GM19193 (cell line): Measurements from ENCODE around the gene KRT23.

Experiments
- POLR2A ChIP-seq: IDR thresholded peaks from 4 replicates; pipeline ENCODE4 v1.6.1; 2011; ENCODE audit not compliant: insufficient read depth, insufficient read length; ENCODE audit errors: extremely low read depth

Gene KRT23

DNA sequence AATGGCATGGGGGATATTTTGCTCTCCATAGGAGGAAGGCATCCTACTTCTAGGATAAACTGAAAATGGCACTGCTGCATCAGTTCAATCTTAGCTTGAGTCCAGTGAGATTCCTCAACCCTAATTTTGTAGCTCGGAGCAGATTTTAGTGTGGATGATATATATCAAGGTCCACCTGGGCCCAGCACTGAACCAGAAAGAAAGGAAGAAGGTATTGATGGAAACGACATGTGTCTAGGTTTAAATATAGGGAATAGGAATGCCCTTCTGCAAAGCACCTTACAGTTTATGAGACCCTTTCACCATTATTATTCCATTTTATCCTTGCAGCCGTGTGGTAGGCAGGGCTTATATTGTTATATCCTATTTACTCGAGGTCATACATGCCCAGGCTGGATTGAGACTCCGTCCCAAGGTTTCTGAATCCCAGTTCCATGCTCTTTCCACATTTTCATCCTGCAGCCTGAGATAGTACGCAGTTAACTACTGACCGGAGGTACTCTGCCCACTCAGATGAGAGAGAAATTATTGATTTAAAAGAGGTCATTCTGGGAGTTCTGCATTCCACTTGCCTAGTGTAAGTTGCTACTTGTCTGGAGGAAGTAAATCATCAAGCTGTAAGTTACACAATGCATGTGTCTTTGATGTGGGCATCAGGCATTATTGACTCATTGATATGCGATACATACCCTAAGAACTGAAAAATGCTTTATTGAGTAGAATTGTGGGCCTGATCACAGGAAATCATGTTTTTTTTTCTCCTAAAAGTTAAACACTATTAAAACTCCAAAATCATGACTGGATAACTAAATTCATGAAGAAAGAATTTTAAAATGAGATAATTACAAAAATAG lies 19.2 kb upstream of the KRT23 start:
- TF ChIP-seq POLR2A: no peak

- no peak for TF ChIP-seq POLR2A
Observed at GRCh38 chr17:40953881-40954280, 16.4 kb upstream of the KRT23 start.

- no peak for TF ChIP-seq POLR2A
Observed at GRCh38 chr17:40952661-40953060, 15.2 kb upstream of the KRT23 start.

GRCh38 chr17:40952154-40952553 lies 14.7 kb upstream of the KRT23 start:
- TF ChIP-seq POLR2A: no peak

DNA sequence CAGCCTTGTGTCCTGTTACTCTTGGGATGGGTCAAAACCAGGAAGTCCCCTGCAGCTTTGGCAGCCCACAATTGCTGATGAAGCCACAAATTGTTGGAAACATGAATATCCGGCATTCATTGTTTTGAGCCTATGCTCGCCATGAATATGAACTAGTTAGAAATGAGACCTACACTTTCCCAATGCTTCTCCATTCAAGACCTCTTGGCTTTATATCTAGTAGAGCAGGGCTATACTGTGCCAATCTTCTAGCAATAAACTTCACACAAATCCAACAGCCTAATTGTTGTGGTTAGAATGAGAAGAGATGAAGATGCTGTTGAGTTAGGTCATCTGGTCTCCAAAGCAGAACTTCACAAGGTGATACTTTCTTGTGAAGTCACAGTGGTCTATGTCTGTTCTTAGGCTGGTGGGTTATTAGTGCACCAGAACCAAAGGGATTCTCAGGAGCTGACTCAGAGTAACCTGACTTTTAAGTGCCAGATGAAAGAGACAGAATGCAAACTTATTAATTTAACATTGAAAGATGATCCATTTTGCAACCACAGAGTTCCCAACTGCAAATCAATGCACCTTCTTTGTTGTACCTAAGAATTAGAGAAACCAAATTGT lies 13.7 kb upstream of the KRT23 start:
- no peak for TF ChIP-seq POLR2A

DNA sequence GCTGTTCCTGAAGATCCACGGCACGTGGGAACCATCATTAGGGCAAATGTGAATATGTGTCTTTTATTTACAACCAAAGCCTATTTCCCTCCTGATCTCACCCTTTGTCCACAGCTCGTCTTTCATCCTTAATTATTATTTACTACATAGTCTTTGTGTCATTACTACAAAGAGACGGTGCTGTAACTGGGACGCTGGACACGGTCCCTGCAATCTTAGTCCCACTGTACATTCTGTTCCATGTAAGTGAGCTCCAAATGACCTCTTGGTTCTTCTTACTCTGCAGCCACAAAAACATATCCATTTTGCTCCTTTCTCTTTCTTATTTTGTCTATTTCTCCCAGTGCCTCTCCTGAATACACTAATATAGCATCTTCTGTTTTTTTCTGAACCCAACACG lies 12.7 kb upstream of the KRT23 start:
- no peak for TF ChIP-seq POLR2A

DNA sequence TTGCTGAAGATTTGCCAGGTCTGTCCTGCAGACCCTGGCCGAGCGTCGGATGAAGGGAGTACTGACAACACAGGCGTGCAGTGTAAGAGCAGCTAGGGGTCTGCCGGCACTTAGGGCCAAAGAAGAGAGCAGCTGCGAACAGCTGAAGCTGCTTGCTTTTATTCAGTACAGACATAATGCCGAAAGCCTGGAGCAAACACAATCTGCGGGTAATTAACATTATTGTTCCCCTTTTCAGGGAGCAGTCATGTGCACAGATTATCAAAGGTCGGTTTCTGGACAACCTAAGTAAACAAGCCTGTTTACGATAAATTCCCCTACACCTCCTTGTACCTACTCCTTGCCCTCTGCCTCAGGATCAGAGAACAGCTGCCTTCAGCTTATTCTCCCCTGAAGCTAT lies 12.0 kb upstream of the KRT23 start:
- no peak for TF ChIP-seq POLR2A

DNA sequence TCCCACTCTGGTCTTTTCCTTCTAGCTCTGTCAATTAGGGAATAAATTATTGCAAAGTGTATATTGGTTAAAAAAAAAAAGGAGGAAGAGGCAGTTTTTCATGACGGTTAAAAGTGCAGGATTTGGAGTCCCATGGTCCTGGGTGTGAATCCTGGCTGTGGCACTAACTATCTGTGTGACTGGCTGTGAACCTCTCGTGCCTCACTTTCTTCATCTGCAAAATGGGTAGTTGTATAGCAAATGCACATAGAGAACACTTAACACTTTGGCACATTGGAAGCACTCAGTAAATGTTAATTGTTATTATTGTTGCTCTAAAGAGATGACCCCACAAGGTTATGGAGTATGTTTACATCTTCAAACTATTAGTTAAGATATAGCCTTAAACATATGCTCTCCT lies 10.5 kb upstream of the KRT23 start:
- no peak for TF ChIP-seq POLR2A

- no peak for TF ChIP-seq POLR2A
Observed at GRCh38 chr17:40945414-40945813, 8.0 kb upstream of the KRT23 start.

DNA sequence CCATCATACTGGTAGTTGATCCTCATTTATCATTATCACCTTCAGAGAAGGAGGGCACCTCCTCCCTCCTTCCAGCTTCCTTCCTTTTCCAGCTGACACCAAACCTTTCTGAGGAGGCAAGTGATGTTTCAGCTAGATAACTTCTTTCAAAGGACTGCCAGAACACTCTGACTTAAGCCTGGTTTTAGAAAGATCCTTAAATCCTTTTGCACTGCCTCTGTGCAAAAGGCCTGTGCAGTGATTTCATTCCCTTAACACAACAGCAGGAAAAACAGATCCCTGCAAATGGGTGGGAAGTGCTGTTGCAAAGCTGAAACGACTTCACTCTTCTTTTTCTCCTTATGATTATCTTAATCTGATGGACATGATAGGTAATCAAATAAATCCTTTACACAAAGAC lies 7.1 kb upstream of the KRT23 start:
- no peak for TF ChIP-seq POLR2A

- TF ChIP-seq POLR2A: no peak
Observed at GRCh38 chr17:40942553-40942952, 5.1 kb upstream of the KRT23 start.

- no peak for TF ChIP-seq POLR2A
Observed at GRCh38 chr17:40940266-40940665, 2.8 kb upstream of the KRT23 start.

GRCh38 chr17:40938981-40939380 lies 1.5 kb upstream of the KRT23 start:
- TF ChIP-seq POLR2A: no peak

GRCh38 chr17:40936976-40937375 lies 470 bp downstream of the KRT23 start:
- TF ChIP-seq POLR2A: no peak

GRCh38 chr17:40936437-40936971 lies 942 bp downstream of the KRT23 start:
- TF ChIP-seq POLR2A: no peak

GRCh38 chr17:40935624-40936023 lies 1.8 kb downstream of the KRT23 start:
- TF ChIP-seq POLR2A: no peak

DNA sequence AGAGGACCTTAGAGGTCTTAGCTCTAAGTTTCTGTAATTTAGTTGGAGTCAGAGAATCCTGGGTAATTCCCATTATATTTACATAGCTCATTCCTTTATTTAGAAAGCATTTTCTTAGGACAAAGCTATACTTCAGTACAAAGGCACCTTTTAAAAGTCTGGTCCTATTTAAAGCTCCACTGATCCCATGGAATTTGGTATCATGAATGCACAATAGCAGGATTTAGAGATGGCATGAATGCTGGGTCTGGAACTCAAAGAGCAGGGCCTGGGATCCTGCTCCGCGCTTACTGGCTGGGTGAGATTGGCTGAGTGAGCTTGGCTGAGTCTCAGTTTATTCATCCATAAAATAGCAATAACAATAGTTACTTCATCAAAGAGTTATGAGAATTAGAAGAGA lies 4.8 kb downstream of the KRT23 start:
- no peak for TF ChIP-seq POLR2A

DNA sequence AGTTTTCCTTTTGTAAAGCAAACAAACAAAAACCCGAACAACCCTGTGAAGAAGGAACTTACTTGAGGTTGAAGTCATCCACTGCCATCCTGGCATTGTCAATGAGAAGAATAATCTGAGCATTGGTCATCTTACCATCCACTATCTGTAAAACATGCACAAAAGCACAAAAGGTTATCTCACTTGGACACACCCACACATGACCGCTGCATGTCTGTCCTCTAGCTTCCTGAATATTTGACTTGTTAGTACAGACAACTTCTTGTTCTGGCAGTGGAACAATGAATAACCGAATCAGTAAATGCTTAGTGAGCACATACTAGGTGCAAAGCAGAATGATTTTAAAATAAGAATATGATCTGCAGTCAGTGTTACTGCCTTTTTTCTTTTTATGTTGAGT lies 6.1 kb downstream of the KRT23 start:
- no peak for TF ChIP-seq POLR2A
